Keratinocyte (primary cell): ENCODE data around the gene BAIAP2.

Experiments used
- CTCF ChIP-seq, 3 experiments: IDR thresholded peaks in 1 of 3; conservative IDR thresholded peaks in 1 of 3; optimal IDR thresholded peaks in 1 of 3; 2 replicates in 2 of 3; 3 replicates in 1 of 3; pipeline versions ENCODE3 to v1.5.1; 2011; ENCODE audit warnings: low read length in 3 of 3, mild to moderate bottlenecking in 3 of 3, moderate library complexity in 2 of 3, control low read depth in 1 of 3, inconsistent platforms in 1 of 3; ENCODE audit not compliant: insufficient read depth in 2 of 3; ENCODE audit errors: extremely low read depth in 1 of 3
- EZH2 ChIP-seq: IDR thresholded peaks from one replicate; pipeline ENCODE4 v1.6.1; 2012; ENCODE audit warnings: inconsistent platforms, mild to moderate bottlenecking, low read length, moderate library complexity

GRCh38 chr17:81085420-81085911, 50.5 kb downstream of the BAIAP2 start:
- TF ChIP-seq CTCF (optimal IDR thresholded peaks at IDR 0.05 in 1 of 3, IDR thresholded peaks at IDR 0.05 in 1 of 3, conservative IDR thresholded peaks at IDR 0.05 in 1 of 3; ENCODE audit: extremely low read depth in 1 of 3, insufficient read depth in 2 of 3, low read length in 3 of 3) (peak; percentile 36 to 62 (median 41)), EZH2 (no peak)
